ENCODE data around the gene TINCR.

Gene TINCR

GRCh38 chr19:5600797-5601196 is 33.0 kb upstream of the TINCR start:
- no peak for TF ChIP-seq FOXP2 (optimal IDR thresholded peaks at IDR 0.05; ENCODE audit: borderline replicate concordance, extremely low read depth, extremely low read length, insufficient read depth)
- TF ChIP-seq POLR2AphosphoS5 (IDR thresholded peaks at IDR 0.05; ENCODE audit: low read depth, low read length), result no peak
- TF ChIP-seq SIN3A (IDR thresholded peaks at IDR 0.05; ENCODE audit: borderline replicate concordance, insufficient read depth, low read length), result no peak
- no peak for TF ChIP-seq TAF1 (IDR thresholded peaks at IDR 0.05; ENCODE audit: borderline replicate concordance, insufficient read depth, low read length)
- TF ChIP-seq REST (IDR thresholded peaks at IDR 0.05; ENCODE audit: insufficient read depth in 1 of 2, low read depth in 2 of 2, low read length in 2 of 2), result no peak

- TF ChIP-seq POLR2AphosphoS5 (IDR thresholded peaks at IDR 0.05; ENCODE audit: low read depth, low read length), result no peak
Observed at GRCh38 chr19:5595745-5596144, 28.0 kb upstream of the TINCR start.

- TF ChIP-seq FOXP2 (optimal IDR thresholded peaks at IDR 0.05; ENCODE audit: borderline replicate concordance, extremely low read depth, extremely low read length, insufficient read depth) (no peak), TAF1 (IDR thresholded peaks at IDR 0.05; ENCODE audit: borderline replicate concordance, insufficient read depth, low read length) (no peak), SIN3A (IDR thresholded peaks at IDR 0.05; ENCODE audit: borderline replicate concordance, insufficient read depth, low read length) (no peak), POLR2AphosphoS5 (IDR thresholded peaks at IDR 0.05; ENCODE audit: low read depth, low read length) (no peak), REST (IDR thresholded peaks at IDR 0.05; ENCODE audit: insufficient read depth in 1 of 2, low read depth in 2 of 2, low read length in 2 of 2) (no peak)
Observed at GRCh38 chr19:5595129-5595528, 27.4 kb upstream of the TINCR start.

- TF ChIP-seq REST (IDR thresholded peaks at IDR 0.05; ENCODE audit: insufficient read depth in 1 of 2, low read depth in 2 of 2, low read length in 2 of 2) (no peak), FOXP2 (optimal IDR thresholded peaks at IDR 0.05; ENCODE audit: borderline replicate concordance, extremely low read depth, extremely low read length, insufficient read depth) (no peak)
Observed at GRCh38 chr19:5594521-5594950, 26.8 kb upstream of the TINCR start.

GRCh38 chr19:5593343-5594255 is 25.8 kb upstream of the TINCR start:
- TF ChIP-seq POLR2AphosphoS5 (IDR thresholded peaks at IDR 0.05; ENCODE audit: low read depth, low read length) (no peak), TAF1 (IDR thresholded peaks at IDR 0.05; ENCODE audit: borderline replicate concordance, insufficient read depth, low read length) (no peak), SIN3A (IDR thresholded peaks at IDR 0.05; ENCODE audit: borderline replicate concordance, insufficient read depth, low read length) (no peak), FOXP2 (optimal IDR thresholded peaks at IDR 0.05; ENCODE audit: borderline replicate concordance, extremely low read depth, extremely low read length, insufficient read depth) (no peak), REST (IDR thresholded peaks at IDR 0.05; ENCODE audit: insufficient read depth in 1 of 2, low read depth in 2 of 2, low read length in 2 of 2) (no peak)
